GM18511 (cell line): ENCODE measurements around the gene ASGR2.
"Not testable (repeated sequence)": the region's sequence is repeated elsewhere in the genome, so short reads cannot be mapped to it uniquely, and the experiment has no call there.

ENCODE experiments used
- ATAC-seq: cut with Tn5 transposase; IDR thresholded peaks from one replicate; pipeline ENCODE4 v1.9.1; 2021; ENCODE audit warnings: mild to moderate bottlenecking, moderate library complexity; ENCODE audit not compliant: unreplicated experiment

The ASGR2 gene

GRCh38 chr17:7126386-7126785 is 11.8 kb upstream of the ASGR2 start:
- ATAC-seq, result not testable (repeated sequence)

- no peak for ATAC-seq
Measured at GRCh38 chr17:7124923-7125322, 10.3 kb upstream of the ASGR2 start.

DNA sequence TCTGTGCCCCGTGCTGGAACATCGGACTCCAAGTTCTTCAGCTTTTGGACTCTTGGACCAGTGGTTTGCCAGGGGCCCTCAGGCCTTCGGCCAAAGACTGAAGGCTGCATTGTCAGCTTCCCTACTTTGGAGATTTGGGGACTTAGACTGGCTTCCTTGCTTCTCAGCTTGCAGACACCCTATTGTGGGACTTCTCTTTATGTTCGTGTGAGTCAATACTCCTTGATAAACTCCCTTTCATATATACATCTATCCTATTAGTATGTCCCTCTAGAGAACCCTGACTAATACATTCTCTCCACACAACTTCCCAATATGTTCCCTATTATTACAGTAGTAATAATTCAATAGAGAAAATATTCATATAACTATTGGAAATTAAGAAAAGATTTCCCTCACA is 9.2 kb upstream of the ASGR2 start:
- ATAC-seq, result no peak

DNA sequence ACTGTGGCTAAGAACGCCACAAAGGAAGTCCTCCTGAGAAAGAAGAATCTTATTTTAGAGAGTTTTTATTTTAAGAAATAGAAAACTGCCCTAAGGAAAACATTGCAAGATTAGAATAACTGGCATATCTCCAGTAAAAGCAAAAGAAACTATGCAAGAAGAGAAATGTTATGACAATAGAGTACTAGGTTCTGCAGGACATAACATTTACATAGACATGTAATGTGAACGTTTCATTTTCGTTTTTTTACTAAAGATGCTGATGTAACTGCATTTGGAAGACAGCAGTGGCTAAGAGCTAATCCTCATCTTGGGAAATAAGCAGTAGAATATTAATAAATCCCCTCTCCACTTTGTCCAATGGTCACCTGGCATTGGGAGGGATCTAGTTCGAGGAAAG is 7.8 kb upstream of the ASGR2 start:
- ATAC-seq, result no peak

DNA sequence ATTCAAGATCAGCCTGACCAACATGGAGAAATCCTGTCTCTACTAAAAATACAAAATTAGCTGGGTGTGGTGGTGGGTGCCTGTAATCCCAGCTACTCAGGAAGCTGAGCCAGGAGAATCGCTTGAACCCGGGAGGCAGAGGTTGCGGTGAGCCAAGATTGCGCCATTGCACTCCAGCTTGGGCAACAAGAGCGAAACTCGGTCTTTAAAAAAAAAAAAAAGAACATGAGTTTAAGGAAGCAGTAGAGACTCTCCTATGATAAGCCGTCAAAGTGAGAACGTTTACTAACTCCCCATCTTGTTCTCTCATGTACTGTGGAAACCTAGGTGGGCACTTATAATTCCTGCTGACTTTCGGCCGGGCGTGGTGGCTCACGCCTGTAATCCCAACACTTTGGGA is 6.0 kb upstream of the ASGR2 start:
- not testable (repeated sequence) for ATAC-seq

DNA sequence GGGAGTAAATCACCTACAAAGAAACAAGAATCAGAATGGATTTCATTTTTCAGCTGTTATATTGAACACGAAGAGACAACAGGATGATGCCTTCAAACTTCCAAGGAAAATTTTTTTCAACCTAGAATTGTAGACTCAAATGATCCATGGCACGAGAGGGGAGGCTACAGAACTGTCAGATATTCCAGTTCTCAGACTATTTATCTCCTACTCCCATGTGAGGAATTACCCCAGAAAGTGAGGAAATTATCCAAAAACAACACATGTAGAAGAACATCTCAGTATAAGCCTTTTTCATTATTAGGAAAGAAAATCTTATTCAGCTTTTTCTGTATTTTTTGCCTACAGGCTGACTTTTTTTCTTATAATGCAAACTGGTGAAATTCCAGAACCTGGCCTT is 5.5 kb upstream of the ASGR2 start:
- ATAC-seq, result no peak

GRCh38 chr17:7119314-7119713 is 4.7 kb upstream of the ASGR2 start:
- no peak for ATAC-seq

DNA sequence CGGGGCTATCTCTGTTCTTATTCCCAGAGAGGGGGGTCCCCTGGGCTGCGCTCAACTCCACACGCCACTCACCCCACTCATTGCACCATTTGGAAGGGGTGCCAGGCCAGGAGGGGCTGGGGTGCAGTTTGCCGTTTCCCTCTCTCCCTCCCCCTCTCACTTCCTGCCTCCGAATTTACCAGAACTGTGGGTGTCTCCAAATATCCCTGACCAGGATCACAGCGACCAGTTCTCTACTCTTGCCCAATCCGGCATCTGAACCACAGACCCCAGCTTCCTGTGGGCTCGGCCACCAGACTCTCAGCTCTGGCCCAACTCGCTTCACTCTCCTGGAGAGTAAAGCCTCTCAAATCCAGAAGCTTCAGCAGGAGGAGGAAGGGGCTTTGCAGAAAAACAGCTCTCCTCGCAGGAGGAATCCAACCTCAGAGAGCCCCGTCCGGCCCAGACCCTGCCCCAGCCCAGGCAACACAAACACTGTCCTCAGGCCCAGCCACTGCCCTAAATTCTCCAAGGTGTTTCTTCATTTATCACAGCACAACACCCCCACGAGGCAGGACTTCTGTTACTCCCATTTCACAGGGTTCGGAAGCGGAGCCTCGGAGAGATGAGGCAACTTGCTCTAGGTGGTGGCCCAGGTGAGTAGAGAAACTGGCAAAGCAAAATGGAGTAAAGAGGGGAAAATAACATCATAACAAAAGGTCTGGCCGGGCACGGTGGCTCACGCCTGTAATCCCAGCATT is 423 bp upstream of the ASGR2 start:
- ATAC-seq, result no peak

DNA sequence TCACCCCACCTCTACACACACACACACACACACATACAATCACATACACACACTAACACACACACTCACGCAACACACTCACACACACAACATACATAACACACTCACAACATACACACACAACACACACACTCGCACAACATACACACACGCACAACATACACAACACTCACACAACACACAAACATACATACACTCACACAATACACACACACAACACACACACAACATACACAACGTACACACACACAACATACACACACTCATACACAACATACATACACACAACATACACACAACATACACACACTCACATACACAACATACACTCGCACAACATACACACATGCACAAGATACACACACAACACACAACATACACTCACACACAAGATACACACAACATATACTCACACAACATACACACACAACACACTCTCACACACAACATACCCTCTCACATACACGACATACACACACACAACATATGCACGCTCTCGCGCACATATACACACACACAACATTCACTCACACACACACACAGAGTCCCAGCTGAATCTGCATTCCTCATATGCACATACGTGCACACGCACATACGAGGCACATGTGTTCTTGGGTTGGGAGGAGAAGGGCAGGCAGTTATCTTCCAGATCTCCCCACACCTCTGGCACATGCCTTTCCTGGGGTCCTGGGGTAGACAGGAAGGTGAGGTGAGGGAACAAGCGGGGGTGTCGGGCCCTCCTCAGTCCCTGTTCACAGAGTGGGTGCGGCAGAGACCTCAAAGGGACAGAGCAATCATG is 1.1 kb downstream of the ASGR2 start:
- no peak for ATAC-seq

GRCh38 chr17:7112510-7113108 is 2.0 kb downstream of the ASGR2 start:
- no peak for ATAC-seq

- no peak for ATAC-seq
Measured at GRCh38 chr17:7111784-7112509, 2.7 kb downstream of the ASGR2 start.

GRCh38 chr17:7110617-7111306 is 3.9 kb downstream of the ASGR2 start:
- ATAC-seq, result no peak

DNA sequence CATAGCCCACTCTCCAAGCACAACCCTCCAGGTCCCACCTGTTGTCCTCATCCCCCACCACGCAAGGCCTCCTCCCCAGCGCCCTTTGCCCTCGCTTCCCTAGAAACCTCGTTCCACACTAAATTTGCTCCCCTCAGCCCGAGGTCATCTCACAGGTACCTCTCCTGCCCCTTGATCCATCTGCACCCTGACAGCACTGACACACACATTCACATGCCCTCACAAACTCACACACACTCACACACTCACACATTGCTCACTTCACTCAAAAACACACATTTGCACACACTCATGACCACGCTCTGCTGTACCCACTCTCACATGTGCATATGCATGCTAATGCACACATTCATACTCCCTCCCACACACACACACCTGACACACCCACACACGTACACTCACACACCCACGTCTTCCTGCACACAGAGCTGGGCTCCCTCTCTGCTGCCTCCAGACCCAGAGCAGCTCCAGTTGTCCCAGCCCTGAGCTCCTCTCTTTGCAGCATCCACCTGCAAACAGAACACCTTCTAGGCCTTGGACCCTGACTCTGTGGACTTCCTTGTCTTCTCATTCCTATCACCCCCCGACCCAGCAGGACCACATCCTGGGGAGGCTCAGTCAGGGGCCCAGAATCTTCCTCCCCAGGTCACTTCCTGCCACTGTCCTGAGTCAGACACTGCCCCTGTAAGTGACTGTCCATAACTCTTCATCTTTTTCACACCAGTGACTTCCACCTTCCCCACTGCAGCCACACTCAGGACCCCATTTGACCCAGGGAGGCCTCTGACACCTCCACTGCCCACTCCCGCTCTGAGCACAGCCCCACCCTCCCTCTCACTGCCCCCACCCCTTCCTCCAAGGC is 4.9 kb downstream of the ASGR2 start:
- ATAC-seq, result no peak

- ATAC-seq, result no peak
Measured at GRCh38 chr17:7108981-7109380, 5.6 kb downstream of the ASGR2 start.

DNA sequence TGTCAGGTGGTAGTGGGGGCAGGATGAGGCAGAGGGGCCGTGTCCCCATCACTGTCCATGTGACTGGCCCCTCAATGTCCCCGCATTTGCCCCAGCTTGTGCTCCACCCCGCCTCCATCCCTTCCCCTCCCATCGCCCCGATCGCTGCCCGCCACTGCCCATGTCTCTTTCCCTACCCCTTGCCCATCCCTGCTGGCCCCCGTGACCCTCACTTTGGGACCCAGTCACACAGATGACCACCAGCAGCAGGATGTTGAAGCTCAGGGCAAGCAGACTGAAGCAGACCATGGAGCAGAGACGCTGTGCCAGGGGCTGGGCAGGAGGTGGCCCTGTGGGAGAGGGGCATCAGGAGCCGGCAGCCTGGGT is 6.1 kb downstream of the ASGR2 start:
- ATAC-seq, result no peak

DNA sequence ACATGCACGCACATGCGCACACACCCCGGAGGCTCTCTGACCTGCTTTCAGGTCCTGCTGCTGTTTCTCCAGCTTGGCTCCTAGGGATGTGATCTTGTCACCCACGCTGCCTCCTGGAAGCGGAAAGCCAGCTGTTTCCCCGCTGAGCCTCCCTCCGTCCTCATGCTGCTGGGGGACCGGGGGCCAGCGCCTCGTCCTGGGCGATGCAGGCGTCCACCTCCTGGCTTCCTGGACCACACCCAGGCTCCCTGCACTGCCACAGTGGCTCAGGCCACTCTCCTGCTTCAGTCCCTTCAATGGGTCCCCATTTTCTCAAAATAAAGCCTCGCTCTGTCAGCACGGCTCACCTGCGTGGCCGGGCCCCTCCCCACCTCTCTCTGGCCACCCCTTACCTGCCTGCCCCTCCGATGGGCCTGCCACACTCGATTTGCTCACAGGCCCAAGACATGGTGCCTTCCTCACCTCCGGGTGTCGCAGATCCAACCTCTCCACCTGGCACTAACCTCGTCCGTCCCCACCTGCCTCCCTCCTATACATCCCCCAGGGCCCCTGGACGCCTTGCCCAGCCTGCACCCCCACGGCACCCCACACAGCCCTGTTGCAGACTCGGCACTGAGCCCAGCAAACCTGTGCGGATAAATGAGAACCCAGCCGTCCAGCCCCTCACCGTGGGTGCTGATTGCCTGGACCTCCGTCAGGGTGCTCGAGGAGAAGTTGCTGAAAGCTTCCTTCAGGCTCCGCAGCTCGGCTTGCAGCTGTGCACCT is 6.6 kb downstream of the ASGR2 start:
- no peak for ATAC-seq

GRCh38 chr17:7107012-7107754 is 7.4 kb downstream of the ASGR2 start:
- ATAC-seq, result no peak

DNA sequence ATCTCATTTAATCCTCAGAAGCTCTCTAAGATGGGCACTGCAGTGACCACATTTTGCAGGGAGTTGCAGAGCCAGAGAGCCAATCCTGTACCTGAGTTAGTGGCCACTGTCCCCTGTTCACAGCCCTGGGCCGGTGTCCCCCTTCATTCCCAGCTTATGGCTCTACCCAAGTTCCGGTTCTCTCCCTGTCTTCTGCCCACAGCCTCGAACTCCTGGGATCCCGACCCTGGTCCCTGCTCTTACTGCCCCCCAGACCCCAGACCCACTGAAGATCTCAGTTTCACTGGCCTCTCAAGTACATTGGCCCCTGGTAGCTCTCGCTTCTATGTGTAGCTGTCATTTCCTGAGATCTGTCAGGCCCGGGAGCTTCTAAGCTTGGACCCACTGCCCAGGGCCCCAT is 12.2 kb downstream of the ASGR2 start:
- ATAC-seq, result no peak
